Neural progenitor cell (in vitro differentiated cells): ENCODE measurements around the gene SFXN2. TPM values are rescaled to one million over a fixed set of nuclear protein-coding genes. Genes with fewer than 3 reads are reported as not detected.
"Not testable (repeated sequence)": the region's sequence is repeated elsewhere in the genome, so short reads cannot be mapped to it uniquely, and the experiment has no call there.

Source experiments
- DNase-seq: peaks from one replicate; pipeline ENCODE4 v3.0.0-alpha.2; 2016; ENCODE audit warnings: low spot score
- H2AFZ ChIP-seq: fragments of 200-600 bp; sonication (generic); replicated peaks from 2 replicates; pipeline ENCODE4 v1.6.1; 2016; ENCODE audit warnings: antibody characterized with exemption
- H3F3A ChIP-seq: fragments of 200-600 bp; sonication (generic); 2 replicates; pipeline ENCODE4 v1.6.1; 2016; ENCODE audit warnings: antibody characterized with exemption, low read depth
- H3K27ac ChIP-seq: fragments of 200-600 bp; sonication (generic); 2 replicates; pipeline ENCODE4 v1.5.1; 2016; ENCODE audit warnings: mild to moderate bottlenecking
- H3K27me3 ChIP-seq: fragments of 200-600 bp; sonication (generic); 2 replicates; pipeline ENCODE4 v1.6.1; 2016; ENCODE audit warnings: mild to moderate bottlenecking, moderate library complexity
- H3K36me3 ChIP-seq: fragments of 200-600 bp; sonication (generic); 2 replicates; pipeline ENCODE4 v1.5.1; 2016
- H3K4me1 ChIP-seq: fragments of 200-600 bp; sonication (generic); 2 replicates; pipeline ENCODE4 v1.6.1; 2016; ENCODE audit warnings: mixed run types
- H3K4me2 ChIP-seq: fragments of 200-600 bp; sonication (generic); 2 replicates; pipeline ENCODE4 v1.6.1; 2016
- H3K4me3 ChIP-seq: fragments of 200-600 bp; sonication (generic); 2 replicates; pipeline ENCODE4 v1.5.1; 2016
- H3K79me2 ChIP-seq: fragments of 200-600 bp; sonication (generic); 2 replicates; pipeline ENCODE4 v1.6.1; 2016; ENCODE audit warnings: low read depth
- H3K9ac ChIP-seq: fragments of 200-600 bp; sonication (generic); 2 replicates; pipeline ENCODE4 v1.6.1; 2016
- H3K9me3 ChIP-seq: fragments of 200-600 bp; sonication (generic); 2 replicates; pipeline ENCODE4 v1.5.1; 2016; ENCODE audit warnings: low read depth
- H4K20me1 ChIP-seq: fragments of 200-600 bp; sonication (generic); 2 replicates; pipeline ENCODE4 v1.6.1; 2016; ENCODE audit warnings: low read depth
- H3K27ac Mint-ChIP-seq: 3 replicates; pipeline ENCODE4 v1.8.0; 2021; ENCODE audit warnings: mixed read lengths
- H3K27me3 Mint-ChIP-seq: 2 replicates; pipeline ENCODE4 v1.8.0; 2022; ENCODE audit warnings: low read depth, mild to moderate bottlenecking, inconsistent platforms, moderate library complexity, mixed read lengths; ENCODE audit not compliant: insufficient read depth
- H3K36me3 Mint-ChIP-seq: 3 replicates; pipeline ENCODE4 v1.8.0; 2021; ENCODE audit warnings: mixed read lengths
- H3K4me1 Mint-ChIP-seq: 3 replicates; pipeline ENCODE4 v1.8.0; 2021; ENCODE audit warnings: mixed read lengths
- H3K4me3 Mint-ChIP-seq: 3 replicates; pipeline ENCODE4 v1.8.0; 2021; ENCODE audit warnings: mild to moderate bottlenecking, moderate library complexity, mixed read lengths
- H3K9me3 Mint-ChIP-seq: 3 replicates; pipeline ENCODE4 v1.8.0; 2020; ENCODE audit warnings: mixed read lengths
- CTCF ChIP-seq: fragments of 200-600 bp; sonication (generic); IDR thresholded peaks from 2 replicates; pipeline ENCODE4 v1.5.1; 2017; ENCODE audit warnings: antibody characterized with exemption, mild to moderate bottlenecking
- EZH2 ChIP-seq: fragments of 200-600 bp; sonication (generic); IDR thresholded peaks from 2 replicates; pipeline ENCODE4 v1.6.1; 2017; ENCODE audit warnings: antibody characterized with exemption, mild to moderate bottlenecking, moderate library complexity
- EZH2phosphoT487 ChIP-seq: fragments of 200-600 bp; sonication (generic); IDR thresholded peaks from 2 replicates; pipeline ENCODE4 v1.6.1; 2017; ENCODE audit warnings: antibody characterized with exemption
- total RNA-seq: library from RNA; depleted of rRNA; stranded (reverse); fragments of >200 nt; gene quantifications from 2 replicates; pipeline ENCODE4 v1.2.3, GENCODE V29; 2015; ENCODE audit warnings: low replicate concordance

SFXN2 gene
- total RNA-seq, 1 donor from 2014 or later = 6.4 TPM

GRCh38 chr10:102683736-102684135 is 30.7 kb upstream of the SFXN2 start:
- Mint-ChIP-seq H3K4me3 (no peak overlapping the region), H3K27me3 (no peaks in the 10 kb centered on the region), H3K4me1 (peaks cover 30% of the 10 kb centered on the region), H3K36me3 (peaks cover 32% of the 10 kb centered on the region), H3K9me3 (no peaks in the 10 kb centered on the region), H3K27ac (no peak overlapping the region)
- no peak for DNase-seq
- Histone ChIP-seq H3K79me2 (no peaks in the 10 kb centered on the region), H3K4me3 (no peak overlapping the region), H4K20me1 (no peaks in the 10 kb centered on the region), H3K36me3 (no peaks in the 10 kb centered on the region), H3K4me2 (no peak overlapping the region), H3K27me3 (no peaks in the 10 kb centered on the region), H3F3A (peaks cover 19% of the 10 kb centered on the region), H3K9me3 (no peaks in the 10 kb centered on the region), H3K9ac (no peak overlapping the region), H2AFZ (no peak overlapping the region), H3K27ac (no peak overlapping the region), H3K4me1 (peaks cover 11% of the 10 kb centered on the region)
- TF ChIP-seq EZH2phosphoT487 (no peak), CTCF (no peak), EZH2 (no peak)

GRCh38 chr10:102691285-102692066 is 23.0 kb upstream of the SFXN2 start:
- Histone ChIP-seq H3K9ac (no peak overlapping the region), H3K27me3 (no peaks in the 10 kb centered on the region), H3F3A (no peaks in the 10 kb centered on the region), H3K9me3 (no peaks in the 10 kb centered on the region), H3K4me1 (no peaks in the 10 kb centered on the region), H3K36me3 (peaks cover 6% of the 10 kb centered on the region), H3K4me3 (no peak overlapping the region), H3K4me2 (no peak overlapping the region), H3K27ac (no peak overlapping the region), H3K79me2 (no peaks in the 10 kb centered on the region), H4K20me1 (no peaks in the 10 kb centered on the region), H2AFZ (no peak overlapping the region)
- Mint-ChIP-seq H3K4me3 (no peak overlapping the region), H3K36me3 (peaks cover 19% of the 10 kb centered on the region), H3K27ac (no peak overlapping the region), H3K27me3 (no peaks in the 10 kb centered on the region), H3K9me3 (no peaks in the 10 kb centered on the region), H3K4me1 (no peaks in the 10 kb centered on the region)
- no peak for DNase-seq
- TF ChIP-seq CTCF = no peak
- no peak for TF ChIP-seq EZH2
- no peak for TF ChIP-seq EZH2phosphoT487

- not testable (repeated sequence) for H3K9ac ChIP-seq, H3K27me3 ChIP-seq, DNase-seq, H2AFZ ChIP-seq, H3K4me1 ChIP-seq, H3K9me3 ChIP-seq, H3K27me3 Mint-ChIP-seq, H3K79me2 ChIP-seq, H3K27ac Mint-ChIP-seq, H3K4me3 Mint-ChIP-seq, H3K4me2 ChIP-seq, H3K9me3 Mint-ChIP-seq, H3K4me3 ChIP-seq, H3F3A ChIP-seq, H3K4me1 Mint-ChIP-seq, H3K27ac ChIP-seq
- H3K36me3 ChIP-seq = peaks cover 17% of the 10 kb centered on the region
- peaks cover 10% of the 10 kb centered on the region for H4K20me1 ChIP-seq
- H3K36me3 Mint-ChIP-seq = peaks cover 36% of the 10 kb centered on the region
These were observed 19.0 kb upstream of the SFXN2 start for GRCh38 chr10:102695401-102695800.

GRCh38 chr10:102696736-102697135 is 17.7 kb upstream of the SFXN2 start:
- DNase-seq = no peak
- Histone ChIP-seq H4K20me1 (peaks cover 10% of the 10 kb centered on the region), H3K36me3 (peaks cover 17% of the 10 kb centered on the region), H3K4me3 (no peak overlapping the region), H3K79me2 (no peaks in the 10 kb centered on the region), H3F3A (no peaks in the 10 kb centered on the region), H2AFZ (no peak overlapping the region), H3K27me3 (no peaks in the 10 kb centered on the region), H3K4me2 (no peak overlapping the region), H3K9ac (no peak overlapping the region), H3K27ac (no peak overlapping the region), H3K9me3 (no peaks in the 10 kb centered on the region), H3K4me1 (no peaks in the 10 kb centered on the region)
- H3K27me3 Mint-ChIP-seq = no peaks in the 10 kb centered on the region
- no peak overlapping the region for H3K27ac Mint-ChIP-seq
- peaks cover 4% of the 10 kb centered on the region for H3K4me1 Mint-ChIP-seq
- H3K4me3 Mint-ChIP-seq = no peak overlapping the region
- peaks cover 37% of the 10 kb centered on the region for H3K36me3 Mint-ChIP-seq
- TF ChIP-seq EZH2 (no peak), EZH2phosphoT487 (no peak)
- no peaks in the 10 kb centered on the region for H3K9me3 Mint-ChIP-seq
